GM12878 (cell line): ENCODE measurements around the gene ADAMTS4. TPM values are rescaled to one million over a fixed set of nuclear protein-coding genes. Genes with fewer than 3 reads are reported as not detected.

Experiments used
- BACH1 ChIP-seq: fragments of 450-650 bp; IDR thresholded peaks from 2 replicates; pipeline ENCODE4 v1.6.1; 2017; ENCODE audit warnings: mild to moderate bottlenecking, borderline replicate concordance
- BHLHE40 ChIP-seq, 2 experiments: fragments of 450-650 bp in 1 of 2; IDR thresholded peaks; 2 replicates each; pipeline ENCODE4 v1.6.1; 2011 to 2017; ENCODE audit warnings: low read depth in 2 of 2, borderline replicate concordance in 1 of 2, improper control_type of control experiment in 1 of 2, low read length in 1 of 2, mild to moderate bottlenecking in 1 of 2
- FOXK2 ChIP-seq: fragments of 450-650 bp; IDR thresholded peaks from 2 replicates; pipeline ENCODE4 v1.6.1; 2017; ENCODE audit warnings: mild to moderate bottlenecking, moderate library complexity
- GABPA ChIP-seq: IDR thresholded peaks from 2 replicates; pipeline ENCODE4 v1.6.1; 2014; ENCODE audit warnings: antibody characterized with exemption, low read depth, mild to moderate bottlenecking, inconsistent platforms
- IKZF1 ChIP-seq: fragments of 450-650 bp; conservative IDR thresholded peaks from 2 replicates; pipeline ENCODE4 v1.6.1; 2017; ENCODE audit warnings: antibody characterized with exemption, mild to moderate bottlenecking
- IKZF2 ChIP-seq, 2 experiments: fragments of 450-650 bp; IDR thresholded peaks; 2 replicates each; pipeline ENCODE4 v1.6.1; 2017; ENCODE audit warnings: mild to moderate bottlenecking in 2 of 2, moderate library complexity in 2 of 2
- LARP7 ChIP-seq: fragments of 450-650 bp; IDR thresholded peaks from 2 replicates; pipeline ENCODE4 v1.6.1; 2017; ENCODE audit warnings: mild to moderate bottlenecking
- MTA3 ChIP-seq: IDR thresholded peaks from 2 replicates; pipeline ENCODE4 v1.6.1; 2012; ENCODE audit warnings: low read length, inconsistent platforms, borderline replicate concordance
- NRF1 ChIP-seq: conservative IDR thresholded peaks from 2 replicates; pipeline ENCODE4 v1.6.1; 2011; ENCODE audit warnings: mild to moderate bottlenecking, low read depth, low read length, improper control_type of control experiment
- PKNOX1 ChIP-seq: fragments of 450-650 bp; IDR thresholded peaks from 2 replicates; pipeline ENCODE4 v1.6.1; 2016; ENCODE audit warnings: mild to moderate bottlenecking
- POLR2A ChIP-seq: IDR thresholded peaks from 2 replicates; pipeline ENCODE4 v1.6.1; 2011; ENCODE audit warnings: low read depth, mild to moderate bottlenecking, low read length
- POLR2AphosphoS5 ChIP-seq: IDR thresholded peaks from 2 replicates; pipeline ENCODE4 v1.6.1; 2011; ENCODE audit warnings: mild to moderate bottlenecking, low read length, inconsistent platforms
- POU2F2 ChIP-seq: IDR thresholded peaks from 3 replicates; pipeline ENCODE4 v1.6.1; 2011; ENCODE audit warnings: low read depth, mild to moderate bottlenecking, low read length, borderline replicate concordance
- RBBP5 ChIP-seq: fragments of 200-600 bp; sonication (generic); conservative IDR thresholded peaks from 2 replicates; pipeline ENCODE4 v1.6.1; 2016
- RFX5 ChIP-seq: IDR thresholded peaks from 2 replicates; pipeline ENCODE4 v1.6.1; 2011; ENCODE audit warnings: low read depth, low read length, improper control_type of control experiment
- SREBF1 ChIP-seq: IDR thresholded peaks from 2 replicates; pipeline ENCODE4 v1.6.1; 2012; ENCODE audit warnings: mild to moderate bottlenecking, low read length
- SUZ12 ChIP-seq: fragments of 200-600 bp; sonication (generic); IDR thresholded peaks from one replicate; pipeline ENCODE4 v1.6.1; 2018; ENCODE audit warnings: antibody characterized with exemption, mild to moderate bottlenecking; ENCODE audit not compliant: unreplicated experiment
- TCF3 ChIP-seq: IDR thresholded peaks from 2 replicates; pipeline ENCODE4 v1.6.1; 2012; ENCODE audit warnings: low read depth, mild to moderate bottlenecking, low read length, borderline replicate concordance; ENCODE audit not compliant: insufficient read depth
- TCF7 ChIP-seq: IDR thresholded peaks from 2 replicates; pipeline ENCODE4 v1.6.1; 2014; ENCODE audit warnings: antibody characterized with exemption, borderline replicate concordance
- USF1 ChIP-seq: IDR thresholded peaks from 2 replicates; pipeline ENCODE4 v1.6.1; 2011; ENCODE audit warnings: borderline replicate concordance, low read depth, mild to moderate bottlenecking, moderate library complexity, mixed read lengths, low read length; ENCODE audit not compliant: insufficient read depth; ENCODE audit errors: extremely low read length
- USF2 ChIP-seq: IDR thresholded peaks from 2 replicates; pipeline ENCODE4 v1.6.1; 2011; ENCODE audit warnings: low read depth, low read length, improper control_type of control experiment, borderline replicate concordance
- WRNIP1 ChIP-seq: IDR thresholded peaks from 2 replicates; pipeline ENCODE4 v1.6.1; 2011; ENCODE audit warnings: low read depth, low read length, improper control_type of control experiment, borderline replicate concordance
- ZBED1 ChIP-seq: IDR thresholded peaks from 2 replicates; pipeline ENCODE4 v1.6.1; 2016; ENCODE audit warnings: borderline replicate concordance
- ZNF384 ChIP-seq: IDR thresholded peaks from 2 replicates; pipeline ENCODE4 v1.6.1; 2012; ENCODE audit warnings: low read depth, mild to moderate bottlenecking, low read length, improper control_type of control experiment, borderline replicate concordance
- polyA plus RNA-seq, 11 experiments: library from polyadenylated mRNA; depleted of rRNA in 4 of 11; unstranded in 6 of 11; stranded (reverse) in 5 of 11; fragments of >200 nt; fragmentation: Nextera tagmentation in 4 of 11; fragmentation: Illumina TruSeq in 1 of 11; extraction: Ambion mirVana in 4 of 11; extraction: Trizol in 1 of 11; gene quantifications; 1 replicate in 1 of 11; 2 replicates in 10 of 11; pipeline versions ENCODE4 v1.2.1 to v1.2.3, GENCODE V29; 2011 to 2016; ENCODE audit warnings: inconsistent platforms in 2 of 11, missing spikeins in 2 of 11, low read depth in 1 of 11
- total RNA-seq, 4 experiments: library from RNA; depleted of rRNA in 3 of 4; stranded (reverse); fragments of >200 nt in 3 of 4; fragmentation: Illumina TruSeq in 1 of 4; extraction: Trizol in 1 of 4; gene quantifications; 2 replicates each; pipeline versions ENCODE4 v1.2.1 to v1.2.3, GENCODE V29; 2013 to 2021

The ADAMTS4 gene
- total and polyA plus RNA-seq, 10 of the 15 experiments (the other 5 are each of a cell fraction or from before 2014, with no cell fraction given) = 0.01 to 0.13 (median 0.05) TPM; not detected in 2

GRCh38 chr1:161201836-161202712 lies 3.2 kb upstream of the ADAMTS4 start, which contains the start of gene NDUFS2 (continued):
- TF ChIP-seq PKNOX1 (peak; percentile 27; the same call in 1 of the 2 replicates), SREBF1 (no peak; the same call in 1 of the 2 replicates), ZNF384 (no peak), LARP7 (no peak; the same call in 1 of the 2 replicates), POU2F2 (0 out of 3 replicates have a peak, but pooled peaks have one; percentile 58), WRNIP1 (no peak), USF1 (no peak), POLR2A (peak; percentile 96), RBBP5 (no peak), SUZ12 (no peak), IKZF1 (peak; percentile 98), BACH1 (0 out of 2 replicates have a peak, but pooled peaks have one; percentile 35), MTA3 (no peak), FOXK2 (peak; percentile 77), BHLHE40 (IDR thresholded peaks at IDR 0.05; ENCODE audit: borderline replicate concordance in 1 of 2, low read depth in 2 of 2, low read length in 1 of 2) (no peak), IKZF2 (IDR thresholded peaks at IDR 0.05) (peak; percentile 38 to 41; a peak in 3 of 4 replicates), RFX5 (0 out of 2 replicates have a peak, but pooled peaks have one; percentile 32), POLR2AphosphoS5 (peak; percentile 87), NRF1 (no peak), USF2 (no peak; the same call in 1 of the 2 replicates), ZBED1 (no peak), GABPA (peak; percentile 94), TCF7 (no peak), TCF3 (peak; percentile 78; the same call in 1 of the 2 replicates)
